SHP77 (cell line): ENCODE measurements around the gene CDC20.
"Not testable (repeated sequence)": the region's sequence is repeated elsewhere in the genome, so short reads cannot be mapped to it uniquely, and the experiment has no call there.

ENCODE experiments used
- DNase-seq, 2 experiments: peaks; one replicate each; lab custom pipeline; 2025; lab: John Stamatoyannopoulos, UW

Gene CDC20

GRCh38 chr1:43358121-43358745 lies 548 bp upstream of the CDC20 start:
- DNase-seq = peak; percentile 26 to 49

DNA sequence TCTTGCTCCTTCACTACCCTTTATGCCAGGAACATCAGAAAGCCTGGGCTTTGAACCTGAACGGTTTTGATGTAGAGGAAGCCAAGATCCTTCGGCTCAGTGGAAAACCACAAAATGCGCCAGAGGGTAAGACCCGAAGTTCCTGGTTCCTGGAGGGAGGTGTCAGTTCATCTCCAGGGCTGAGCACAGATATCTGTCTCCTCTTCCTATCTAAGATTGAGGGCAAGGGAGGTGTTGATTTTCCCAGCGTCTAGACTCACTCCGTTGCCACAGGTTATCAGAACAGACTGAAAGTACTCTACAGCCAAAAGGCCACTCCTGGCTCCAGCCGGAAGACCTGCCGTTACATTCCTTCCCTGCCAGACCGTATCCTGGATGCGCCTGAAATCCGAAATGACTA lies 915 bp downstream of the CDC20 start:
- DNase-seq = no peak

DNA sequence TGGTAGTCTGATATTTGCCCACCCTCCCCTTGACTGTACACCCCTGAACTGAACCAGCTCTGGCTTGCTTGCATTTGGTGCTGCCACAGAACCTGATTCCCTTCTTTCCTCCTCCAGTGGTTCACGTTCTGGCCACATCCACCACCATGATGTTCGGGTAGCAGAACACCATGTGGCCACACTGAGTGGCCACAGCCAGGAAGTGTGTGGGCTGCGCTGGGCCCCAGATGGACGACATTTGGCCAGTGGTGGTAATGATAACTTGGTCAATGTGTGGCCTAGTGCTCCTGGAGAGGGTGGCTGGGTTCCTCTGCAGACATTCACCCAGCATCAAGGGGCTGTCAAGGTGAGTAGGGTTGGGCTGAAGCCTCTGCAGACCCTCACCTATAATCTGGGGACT lies 1.8 kb downstream of the CDC20 start:
- no peak for DNase-seq

GRCh38 chr1:43363283-43363934 lies 4.6 kb downstream of the CDC20 start:
- DNase-seq = no peak

DNA sequence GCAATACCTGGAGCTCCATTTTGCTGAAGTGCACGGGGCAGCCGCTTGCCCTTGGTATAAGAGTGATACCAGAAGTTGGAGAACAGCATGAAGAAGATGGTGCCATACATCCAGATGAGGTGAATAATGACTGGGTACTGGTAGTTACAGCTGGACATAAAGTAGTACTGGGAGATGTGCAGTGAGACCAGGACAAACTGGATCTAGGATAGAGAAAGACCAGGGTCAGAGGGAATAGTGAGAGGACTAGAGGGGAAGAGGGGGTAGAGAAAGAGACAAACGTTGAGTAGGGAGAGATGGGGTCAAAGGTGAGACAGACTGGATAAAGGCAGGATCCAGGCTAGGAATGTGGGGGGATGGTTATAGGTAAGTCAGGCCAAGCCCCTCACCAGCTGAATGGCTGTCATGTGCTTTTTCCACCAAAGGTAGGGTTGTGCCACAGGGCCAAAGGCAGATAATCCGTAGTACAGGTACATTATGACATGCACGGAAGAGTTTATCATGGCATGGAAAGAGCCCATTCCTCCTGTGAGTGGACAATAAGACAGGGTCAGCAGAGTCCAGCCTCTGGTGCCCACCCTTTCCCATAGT lies 5.2 kb downstream of the CDC20 start:
- no peak for DNase-seq

- DNase-seq = no peak
Measured at GRCh38 chr1:43365678-43366077, 6.9 kb downstream of the CDC20 start.

GRCh38 chr1:43366179-43366578 lies 7.4 kb downstream of the CDC20 start:
- DNase-seq = no peak

DNA sequence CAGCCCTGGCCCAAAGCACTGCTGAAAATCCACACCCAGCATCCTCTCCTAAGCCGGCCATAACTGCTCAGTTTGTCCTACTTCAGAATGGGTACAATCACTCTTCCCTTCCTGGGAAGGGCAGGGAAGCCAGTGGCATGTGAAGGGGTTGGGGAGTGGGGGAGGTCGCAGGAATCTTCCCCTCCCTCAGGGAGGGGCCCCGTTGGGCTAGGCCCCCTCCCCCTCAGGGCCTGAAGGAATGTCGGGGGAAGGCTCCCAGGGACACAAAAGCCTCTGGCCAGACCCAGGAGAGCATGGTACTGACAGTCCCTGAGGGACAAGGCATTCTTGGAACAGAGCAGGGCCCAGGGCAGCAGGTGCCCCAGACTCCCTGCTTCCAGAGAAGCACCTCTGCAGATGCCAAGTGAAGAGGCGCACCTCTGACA lies 7.8 kb downstream of the CDC20 start:
- no peak for DNase-seq

DNA sequence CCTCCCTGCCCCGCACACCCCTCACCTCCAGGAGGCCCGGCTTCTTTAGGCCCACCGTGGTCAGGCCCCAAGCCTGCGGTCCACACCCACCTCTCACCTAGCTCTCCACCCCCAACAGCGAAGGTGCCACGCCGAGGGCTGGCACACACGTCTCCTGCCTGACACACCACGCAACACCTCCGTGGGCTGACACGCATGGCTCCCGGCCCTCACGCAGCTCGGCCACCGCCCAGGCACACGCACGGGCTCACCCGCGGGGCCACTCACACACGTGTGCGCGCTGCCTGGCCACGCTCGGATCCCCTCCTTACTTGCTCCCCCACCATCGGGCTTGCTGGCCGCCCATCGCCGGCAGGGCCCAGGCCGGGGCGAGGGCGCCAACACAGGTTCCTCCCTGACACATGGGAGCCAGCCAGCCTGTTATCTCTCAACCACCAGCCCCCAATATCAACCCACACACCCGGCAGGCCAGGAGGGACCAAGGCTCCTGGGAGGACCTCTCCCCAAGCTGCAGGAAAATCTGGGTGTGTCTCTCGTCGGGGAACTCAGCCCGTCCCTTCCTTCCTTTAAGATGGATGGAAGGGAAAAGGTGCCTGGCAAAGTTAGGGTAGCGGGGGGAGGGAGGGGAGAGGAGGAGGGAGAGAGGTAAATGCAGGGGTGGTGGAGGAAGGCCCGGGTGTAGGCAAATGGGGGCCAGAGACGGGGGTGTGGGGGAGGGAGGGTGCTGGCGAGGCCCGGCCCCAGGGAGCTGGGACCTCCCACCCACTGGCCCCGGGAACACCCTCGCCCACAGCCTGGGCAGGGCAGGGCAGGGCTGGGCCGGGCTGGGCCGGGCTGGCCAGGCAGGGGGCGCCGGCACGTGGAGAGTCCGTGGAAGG lies 8.5 kb downstream of the CDC20 start:
- peak in 1 of 2 experiments; percentile 38 for DNase-seq

GRCh38 chr1:43367904-43368645 lies 9.3 kb downstream of the CDC20 start, which contains the start of gene ELOVL1:
Gene ELOVL1, minus strand, starts transcription at chr1:43368011. Its CDS starts 2,402 bp downstream, at chr1:43365609.
- DNase-seq = peak; percentile 73 to 84

DNA sequence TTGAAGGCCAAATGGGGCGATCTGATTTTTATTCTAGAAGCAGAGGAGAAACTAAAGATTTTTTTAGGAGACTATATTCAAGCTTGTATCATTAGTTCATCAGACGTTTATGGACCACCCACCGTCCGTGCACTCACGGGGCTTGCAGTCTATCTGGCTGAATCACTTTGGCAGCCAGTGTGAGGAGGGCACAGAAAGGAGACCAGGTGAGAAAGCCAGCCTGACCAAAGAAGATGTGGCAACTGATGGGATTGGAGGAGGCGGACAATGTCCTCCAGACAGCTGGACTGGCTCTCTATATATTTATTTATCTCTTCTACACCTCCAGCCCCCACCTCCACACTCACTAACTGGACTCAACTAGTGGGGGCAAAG lies 9.9 kb downstream of the CDC20 start:
- DNase-seq = no peak

- DNase-seq = not testable (repeated sequence)
Measured at GRCh38 chr1:43369779-43370178, 11.0 kb downstream of the CDC20 start.

- DNase-seq = no peak
Measured at GRCh38 chr1:43370564-43370963, 11.8 kb downstream of the CDC20 start.

DNA sequence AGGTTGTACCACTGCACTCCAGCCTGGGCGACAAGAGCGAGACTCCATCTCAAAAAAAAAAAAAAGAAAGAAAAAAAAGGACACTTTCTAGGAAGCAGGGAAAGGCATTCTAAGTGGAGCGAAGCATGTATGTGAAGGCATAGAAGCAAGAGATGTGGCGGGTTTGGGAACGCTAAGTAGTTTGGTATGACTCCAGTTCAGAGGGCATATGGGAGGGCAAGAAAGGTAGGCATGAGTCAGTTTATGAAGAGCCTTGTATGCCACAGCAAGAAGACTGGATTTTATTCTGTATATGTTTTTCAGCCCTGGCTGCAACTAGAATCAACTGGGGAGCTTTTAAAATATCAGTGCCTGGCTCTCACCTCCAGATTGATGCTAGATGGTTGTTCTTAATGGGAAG lies 13.4 kb downstream of the CDC20 start:
- DNase-seq = no peak

GRCh38 chr1:43373066-43373940 lies 14.5 kb downstream of the CDC20 start:
- no peak for DNase-seq

DNA sequence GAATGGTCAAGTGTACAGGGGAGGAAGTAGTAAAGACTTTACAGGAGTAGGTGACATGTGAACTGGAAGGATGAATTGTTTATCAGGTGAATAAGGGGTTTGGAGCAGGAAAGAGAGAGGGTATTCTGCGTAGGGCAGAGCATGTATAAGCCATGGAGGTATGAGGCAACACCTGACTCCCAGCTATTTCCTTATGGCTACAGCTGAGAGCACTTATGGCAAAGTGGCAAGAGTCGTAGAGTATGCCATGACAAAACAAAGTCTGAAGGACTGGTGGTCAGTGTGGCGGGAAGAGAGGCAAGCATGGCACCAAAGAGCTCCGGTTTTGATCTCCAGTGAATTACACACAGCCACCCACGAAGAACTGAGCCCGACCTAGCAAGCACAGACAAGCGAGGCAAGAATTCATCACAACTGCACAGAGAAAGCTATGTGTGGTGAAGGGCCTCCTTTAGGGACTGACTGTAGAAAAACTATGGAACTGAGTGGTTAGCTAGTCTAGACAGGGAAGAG lies 18.0 kb downstream of the CDC20 start:
- DNase-seq = no peak

- DNase-seq = no peak
Measured at GRCh38 chr1:43377831-43378230, 19.1 kb downstream of the CDC20 start.

DNA sequence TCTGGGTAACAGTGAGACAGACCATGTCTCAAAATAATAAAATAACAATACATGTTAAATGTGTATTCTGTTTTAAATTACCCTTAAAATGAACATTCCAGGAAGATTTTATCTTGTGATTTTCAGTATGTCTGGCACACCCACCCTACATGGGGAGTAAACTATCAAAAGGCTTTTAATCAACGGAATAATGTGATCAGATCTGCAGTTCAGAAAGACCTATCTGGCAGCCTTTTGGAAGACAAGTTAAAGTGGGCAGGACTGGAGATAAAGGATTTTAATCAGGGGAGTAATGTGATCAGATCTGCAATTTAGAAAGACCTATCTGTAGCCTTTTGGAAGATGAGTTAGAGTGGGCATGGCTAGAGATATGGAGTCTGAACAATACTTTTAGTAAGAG lies 20.7 kb downstream of the CDC20 start:
- no peak for DNase-seq

- DNase-seq = no peak
Measured at GRCh38 chr1:43381612-43382011, 22.8 kb downstream of the CDC20 start.

- no peak for DNase-seq
Measured at GRCh38 chr1:43382027-43382779, 23.4 kb downstream of the CDC20 start.
